ENCODE data around the gene TICAM1.
"Not testable (repeated sequence)": the region's sequence is repeated elsewhere in the genome, so short reads cannot be mapped to it uniquely, and the experiment has no call there.

The TICAM1 gene

DNA sequence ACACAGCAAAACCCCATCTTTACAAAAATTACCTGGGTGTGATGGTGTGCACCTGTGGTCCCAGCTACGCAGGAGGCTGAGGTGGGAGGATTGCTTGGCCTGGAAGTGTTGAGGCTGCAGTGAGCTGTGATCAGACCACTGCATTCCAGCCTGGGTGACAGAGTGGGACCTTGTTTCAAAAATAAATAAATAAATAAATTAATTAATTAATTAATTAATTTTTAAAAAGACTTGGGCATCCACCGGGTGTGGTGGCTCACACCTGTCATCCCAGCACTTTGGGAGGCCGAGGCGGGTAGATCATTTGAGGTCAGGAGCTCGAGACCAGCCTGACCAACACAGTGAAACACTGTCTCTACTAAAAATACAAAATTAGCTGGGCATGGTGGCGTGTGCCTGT is 26.4 kb downstream of the TICAM1 start:
- DNase-seq (ENCODE audit: low read depth): not testable (repeated sequence)

- peak; percentile 53 for DNase-seq (ENCODE audit: low read depth)
These were observed 27.5 kb downstream of the TICAM1 start for GRCh38 chr19:4803736-4804695.

DNA sequence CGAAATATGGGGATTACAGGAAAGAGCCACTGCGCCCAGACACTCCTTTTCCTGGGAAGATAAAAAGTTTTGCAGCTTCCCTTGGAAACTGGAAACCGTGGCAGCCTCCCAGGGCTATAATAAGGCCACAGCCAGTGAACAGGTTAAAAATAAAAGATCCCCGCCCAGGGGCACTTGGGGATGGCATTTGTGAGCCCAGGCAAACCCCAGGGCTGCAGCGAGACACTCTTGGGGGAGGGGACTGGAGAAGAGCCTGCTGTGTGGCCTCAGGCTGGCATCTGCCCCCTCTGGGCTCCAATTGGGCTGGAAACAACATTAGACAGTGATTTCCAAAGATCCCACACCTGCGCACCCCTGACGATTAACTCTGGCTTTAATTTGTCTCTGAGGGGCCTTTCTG is 28.8 kb downstream of the TICAM1 start:
- DNase-seq (ENCODE audit: low read depth): no peak

DNA sequence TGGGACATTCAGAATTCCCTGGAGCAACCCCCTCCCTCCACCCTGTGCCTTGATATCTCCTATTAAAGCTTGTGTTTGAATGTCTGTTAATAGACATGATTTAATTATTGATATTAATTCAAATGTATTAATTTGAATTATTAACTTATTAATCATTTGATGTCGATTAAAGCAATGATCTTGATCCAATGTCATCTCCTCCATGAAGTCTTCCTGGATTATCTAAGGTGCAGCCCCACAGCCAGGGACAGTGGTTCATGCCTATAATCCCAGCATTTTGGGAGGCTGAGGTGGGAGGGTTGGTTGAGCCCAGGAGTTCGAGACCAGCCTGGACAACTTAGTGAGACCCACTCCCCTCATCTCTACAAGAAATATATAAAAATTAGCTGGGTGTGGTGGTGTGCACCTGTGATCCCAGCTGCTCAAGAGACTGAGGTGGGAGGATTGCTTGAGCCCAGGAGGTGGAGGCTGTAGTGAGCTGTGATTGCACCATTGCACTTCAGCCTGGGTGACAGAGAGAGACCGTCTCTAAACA is 30.4 kb downstream of the TICAM1 start:
- DNase-seq (ENCODE audit: low read depth): no peak

DNA sequence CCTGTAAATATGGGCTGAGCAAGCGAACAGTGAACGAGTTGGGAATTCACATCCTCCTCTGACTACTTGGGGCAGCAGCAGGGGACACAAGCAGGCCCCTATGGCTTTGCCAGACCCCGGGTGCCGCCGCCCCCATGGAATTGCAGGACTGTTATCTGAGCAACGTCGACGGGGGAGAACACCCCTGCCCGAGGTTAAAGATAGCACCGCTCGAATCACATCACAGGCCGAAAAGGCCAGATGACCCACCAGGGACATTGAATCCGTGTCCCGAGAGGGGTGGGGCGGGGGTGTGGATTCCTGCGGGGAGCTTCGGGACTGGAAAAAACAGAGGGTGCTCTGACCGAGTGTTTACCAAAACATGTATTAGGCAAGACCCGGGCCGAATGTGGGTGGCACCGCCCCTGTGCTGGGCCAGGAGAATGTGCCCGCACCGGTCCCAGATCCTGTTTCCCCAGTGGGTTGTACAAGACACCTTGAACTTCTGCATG is 30.9 kb downstream of the TICAM1 start:
- no peak for DNase-seq (ENCODE audit: low read depth)

DNA sequence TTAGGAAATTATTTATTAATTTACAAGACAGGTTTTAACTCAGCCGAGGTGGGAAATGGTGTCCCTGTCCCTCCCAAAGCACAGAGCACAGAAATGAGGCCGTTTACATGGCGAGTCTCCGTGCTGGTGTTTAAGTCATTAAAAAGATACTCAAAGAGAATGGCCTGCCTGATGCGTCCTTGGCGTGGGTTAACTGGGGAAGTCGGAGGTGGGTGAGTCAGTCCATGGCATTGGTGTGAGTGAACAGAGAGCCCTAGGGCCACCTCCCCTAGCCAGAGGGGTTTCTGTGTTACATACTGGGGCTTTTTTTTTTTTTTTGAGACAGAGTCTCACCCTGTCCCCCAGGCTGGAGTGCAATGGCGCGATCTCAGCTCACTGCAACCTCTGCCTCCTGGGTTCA is 36.1 kb downstream of the TICAM1 start:
- no peak for DNase-seq (ENCODE audit: low read depth)

- no peak for DNase-seq (ENCODE audit: low read depth)
These were observed 36.5 kb downstream of the TICAM1 start for GRCh38 chr19:4794971-4795370.

DNA sequence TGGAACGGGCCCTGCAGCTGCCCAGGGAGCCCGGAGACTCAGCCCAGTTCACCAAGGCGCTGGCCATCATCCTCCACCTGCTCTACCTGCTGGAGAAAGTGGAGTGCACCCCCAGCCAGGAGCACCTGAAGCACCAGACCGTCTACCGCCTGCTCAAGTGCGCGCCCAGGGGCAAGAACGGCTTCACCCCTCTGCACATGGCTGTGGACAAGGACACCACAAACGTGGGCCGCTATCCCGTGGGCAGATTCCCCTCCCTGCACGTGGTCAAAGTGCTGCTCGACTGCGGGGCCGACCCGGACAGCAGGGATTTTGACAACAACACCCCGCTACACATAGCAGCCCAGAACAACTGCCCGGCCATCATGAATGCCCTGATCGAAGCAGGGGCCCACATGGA is 38.2 kb downstream of the TICAM1 start:
- DNase-seq (ENCODE audit: low read depth): not testable (repeated sequence)

DNA sequence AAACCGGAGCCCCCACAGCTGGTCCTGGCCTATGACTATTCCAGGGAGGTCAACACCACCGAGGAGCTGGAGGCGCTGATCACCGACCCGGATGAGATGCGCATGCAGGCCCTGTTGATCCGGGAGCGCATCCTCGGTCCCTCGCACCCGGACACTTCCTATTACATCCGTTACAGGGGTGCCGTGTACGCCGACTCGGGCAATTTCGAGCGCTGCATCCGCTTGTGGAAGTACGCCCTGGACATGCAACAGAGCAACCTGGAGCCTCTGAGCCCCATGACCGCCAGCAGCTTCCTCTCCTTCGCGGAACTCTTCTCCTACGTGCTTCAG is 38.7 kb downstream of the TICAM1 start:
- not testable (repeated sequence) for DNase-seq (ENCODE audit: low read depth)

- DNase-seq (ENCODE audit: low read depth): not testable (repeated sequence)
These were observed 39.3 kb downstream of the TICAM1 start for GRCh38 chr19:4792019-4792865.

- DNase-seq (ENCODE audit: low read depth): peak; percentile 99
These were observed 40.1 kb downstream of the TICAM1 start, which contains the start of gene FEM1A for GRCh38 chr19:4791183-4792018. FEM1A (plus strand) TSS chr19:4791734; CDS start chr19:4791855, 121 bp downstream.

- not testable (repeated sequence) for DNase-seq (ENCODE audit: low read depth)
These were observed 45.0 kb downstream of the TICAM1 start for GRCh38 chr19:4786412-4787016.

- no peak for DNase-seq (ENCODE audit: low read depth)
These were observed 49.7 kb downstream of the TICAM1 start for GRCh38 chr19:4781801-4782200.

- no peak for DNase-seq (ENCODE audit: low read depth)
These were observed 50.7 kb downstream of the TICAM1 start for GRCh38 chr19:4780860-4781259.

DNA sequence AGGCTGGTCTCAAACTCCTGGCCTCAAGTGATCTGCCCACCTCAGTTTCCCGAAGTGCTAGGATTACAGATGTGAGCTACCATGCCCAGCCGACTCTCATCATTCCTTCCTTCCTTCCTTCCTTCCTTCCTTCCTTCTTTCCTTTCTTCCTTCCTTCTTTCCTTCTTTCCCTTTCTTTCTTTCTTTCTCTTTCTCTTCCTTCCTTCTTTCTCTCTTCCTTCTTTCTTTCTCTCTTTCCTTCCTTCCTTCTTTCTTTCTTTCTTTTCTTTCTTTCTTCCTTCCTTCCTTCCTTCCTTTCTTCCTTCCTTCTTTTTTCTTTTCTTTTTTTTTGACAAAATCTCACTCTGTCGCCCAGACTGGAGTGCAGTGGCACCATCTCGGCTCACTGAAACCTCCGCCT is 53.4 kb downstream of the TICAM1 start:
- DNase-seq (ENCODE audit: low read depth): not testable (repeated sequence)

- no peak for DNase-seq (ENCODE audit: low read depth)
These were observed 54.9 kb downstream of the TICAM1 start for GRCh38 chr19:4776436-4777211.

DNA sequence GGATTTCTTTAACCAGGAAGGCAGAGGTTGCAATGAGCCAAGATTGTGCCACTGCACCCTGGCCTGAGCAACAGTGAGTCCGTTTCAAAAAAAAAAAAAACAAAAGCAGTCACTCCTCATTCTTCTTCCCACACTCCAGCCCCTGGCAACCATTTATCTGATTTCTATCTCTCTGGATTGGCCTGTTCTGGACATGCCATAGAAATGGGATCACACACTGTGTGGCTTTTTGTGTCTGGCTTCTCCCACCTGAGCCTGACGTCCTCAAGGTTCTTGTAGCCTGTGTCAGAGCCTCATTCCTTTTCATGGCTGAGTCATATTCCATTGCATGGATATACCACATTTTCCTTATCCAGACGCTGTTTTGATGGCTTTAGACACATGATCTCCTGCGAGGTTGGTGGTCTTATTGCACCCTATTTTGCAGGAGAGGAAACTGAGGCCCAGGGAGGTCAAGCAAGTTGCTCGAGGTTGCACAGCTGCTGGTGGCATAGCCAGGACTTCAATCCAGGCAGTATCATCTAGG is 55.8 kb downstream of the TICAM1 start:
- DNase-seq (ENCODE audit: low read depth): no peak

- no peak for DNase-seq (ENCODE audit: low read depth)
These were observed 57.4 kb downstream of the TICAM1 start for GRCh38 chr19:4774136-4774535.

- DNase-seq (ENCODE audit: low read depth): no peak
These were observed 58.4 kb downstream of the TICAM1 start for GRCh38 chr19:4773047-4773640.
